NB4 (cell line): ENCODE results near the gene ENG.

Experiments used
- CTCF ChIP-seq: IDR thresholded peaks from one replicate; pipeline ENCODE4 v1.5.1; 2012; ENCODE audit warnings: low read depth, low read length
- MAX ChIP-seq: IDR thresholded peaks from 2 replicates; pipeline ENCODE4 v1.6.1; 2011; ENCODE audit warnings: low read depth, low read length
- MYC ChIP-seq: IDR thresholded peaks from 2 replicates; pipeline ENCODE4 v1.6.1; 2011; ENCODE audit warnings: low read depth, low read length
- POLR2A ChIP-seq: IDR thresholded peaks from 2 replicates; pipeline ENCODE4 v1.6.1; 2011; ENCODE audit warnings: mild to moderate bottlenecking; ENCODE audit not compliant: insufficient read length; ENCODE audit errors: extremely low read depth

DNA sequence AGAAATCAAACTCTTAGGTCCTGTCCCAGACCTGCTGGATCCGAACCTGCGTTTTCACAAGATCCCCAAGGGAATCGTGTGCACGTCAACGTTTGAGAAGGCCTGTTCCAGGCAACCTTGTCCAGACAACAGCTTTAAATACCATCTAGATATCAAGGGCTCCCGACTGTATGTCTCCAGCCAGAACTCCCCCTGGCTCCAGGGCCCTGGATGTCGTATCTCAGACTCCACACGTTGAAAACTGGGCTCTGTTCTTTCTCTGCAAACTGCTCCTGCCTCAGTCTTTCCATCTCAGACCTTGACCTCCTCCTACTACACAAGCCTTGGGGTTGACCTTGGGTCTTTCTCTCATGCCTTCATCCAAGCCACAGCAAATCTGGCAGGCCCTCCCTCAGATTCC, 5.8 kb upstream of the ENG start:
- TF ChIP-seq CTCF (no peak), POLR2A (no peak), MYC (no peak), MAX (no peak)
